AG09319 (cell line): ENCODE measurements around the gene GLTPD2.

Experiments
- DNase-seq: peaks from one replicate; pipeline ENCODE4 v3.0.0-alpha.2; 2010; ENCODE audit warnings: low read depth; ENCODE audit errors: extremely low read depth
- CTCF ChIP-seq: IDR thresholded peaks from 2 replicates; pipeline ENCODE4 v1.5.1; 2011; ENCODE audit warnings: low read depth, mild to moderate bottlenecking, inconsistent platforms, low read length, moderate library complexity

The GLTPD2 gene

GRCh38 chr17:4795168-4795567, 6.4 kb downstream of the GLTPD2 start:
- DNase-seq, result no peak
- no peak for TF ChIP-seq CTCF

DNA sequence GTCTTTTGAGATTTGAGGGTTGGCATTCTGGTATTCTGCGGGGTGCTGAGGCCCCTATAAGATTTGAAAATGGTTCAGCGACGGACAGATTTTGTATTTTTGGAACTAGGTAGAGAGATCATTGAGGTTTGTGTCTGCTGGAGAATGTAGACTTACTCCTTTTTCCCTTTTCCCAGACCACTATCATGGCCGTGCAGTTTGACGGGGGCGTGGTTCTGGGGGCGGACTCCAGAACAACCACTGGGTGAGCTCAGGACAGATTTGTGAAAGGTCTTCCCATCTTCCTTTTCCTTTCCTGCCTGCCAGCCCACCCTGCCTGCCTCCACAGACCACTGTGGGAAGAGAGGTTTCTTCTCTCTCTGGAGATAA, 7.8 kb downstream of the GLTPD2 start:
- no peak for TF ChIP-seq CTCF
- no peak for DNase-seq

DNA sequence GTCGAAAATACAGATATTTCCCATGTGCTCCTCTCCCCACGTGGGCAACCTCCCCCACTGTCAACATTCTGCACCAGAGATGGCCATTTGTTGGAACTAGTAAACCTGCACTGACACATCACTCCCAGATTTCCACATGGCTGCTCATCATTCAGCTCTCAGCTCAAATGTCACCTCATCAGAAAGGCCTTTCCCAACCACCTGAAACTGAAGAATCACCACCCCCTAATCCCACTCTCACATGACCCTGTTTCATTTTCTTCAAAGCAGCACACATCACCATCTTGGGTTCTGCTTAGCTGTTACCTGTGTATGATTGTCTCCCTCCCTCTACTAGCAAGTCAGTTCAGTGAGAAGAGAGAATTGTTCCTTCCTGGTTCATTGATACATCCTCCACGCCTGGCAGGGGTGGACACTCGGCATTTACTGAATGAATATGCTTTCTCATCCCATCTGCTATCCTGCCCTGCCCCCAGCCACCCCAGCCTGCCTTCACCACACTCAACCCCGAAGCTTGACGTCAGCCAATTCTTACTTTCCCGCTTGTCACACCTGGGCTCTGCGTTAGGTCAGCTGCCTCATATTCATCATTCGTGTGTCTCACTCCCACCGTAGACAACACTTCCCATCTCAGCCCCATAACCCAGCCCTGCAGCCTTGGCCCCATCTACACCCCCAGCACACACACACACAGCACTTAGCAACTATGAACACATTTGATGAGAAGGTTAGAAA, 11.9 kb downstream of the GLTPD2 start:
- DNase-seq, result no peak
- no peak for TF ChIP-seq CTCF

- TF ChIP-seq CTCF, result no peak
Observed at GRCh38 chr17:4802228-4802627, 13.5 kb downstream of the GLTPD2 start, which contains the start of gene C17orf114. TSS of gene C17orf114 (minus strand) at chr17:4802328.

GRCh38 chr17:4806456-4806776, 17.7 kb downstream of the GLTPD2 start:
- TF ChIP-seq CTCF, result no peak
- no peak for DNase-seq

More at GRCh38 chr17:4802228-4802627, 13.5 kb downstream of the GLTPD2 start, which contains the start of gene C17orf114:
- DNase-seq, result no peak

GRCh38 chr17:4806777-4807604, 18.2 kb downstream of the GLTPD2 start, which contains the start of gene PLD2:
TSS of gene PLD2 (plus strand) at chr17:4807152. CDS start at chr17:4807773, 621 bp downstream.
- DNase-seq, result peak; percentile 44

More at GRCh38 chr17:4806777-4807604, 18.2 kb downstream of the GLTPD2 start, which contains the start of gene PLD2:
- no peak for TF ChIP-seq CTCF
